ENCODE measurements around the gene FA2H.

Gene FA2H

GRCh38 chr16:74737521-74737920 lies 37.1 kb downstream of the FA2H start:
- DNase-seq (ENCODE audit: low spot score) = no peak
- TF ChIP-seq CTCF (IDR thresholded peaks at IDR 0.05; ENCODE audit: extremely low read depth, missing control alignments) = no peak

GRCh38 chr16:74736531-74737157 lies 38.0 kb downstream of the FA2H start:
- no peak for DNase-seq (ENCODE audit: low spot score)
- no peak for TF ChIP-seq CTCF (IDR thresholded peaks at IDR 0.05; ENCODE audit: extremely low read depth, missing control alignments)

GRCh38 chr16:74735554-74735953 lies 39.1 kb downstream of the FA2H start:
- no peak for TF ChIP-seq CTCF (IDR thresholded peaks at IDR 0.05; ENCODE audit: extremely low read depth, missing control alignments)
- DNase-seq (ENCODE audit: low spot score) = no peak

- DNase-seq (ENCODE audit: low spot score) = no peak
- TF ChIP-seq CTCF (IDR thresholded peaks at IDR 0.05; ENCODE audit: extremely low read depth, missing control alignments) = no peak
These were observed 39.5 kb downstream of the FA2H start for GRCh38 chr16:74735162-74735452.

- TF ChIP-seq CTCF (IDR thresholded peaks at IDR 0.05; ENCODE audit: extremely low read depth, missing control alignments) = no peak
These were observed 40.1 kb downstream of the FA2H start for GRCh38 chr16:74734361-74735161.

GRCh38 chr16:74732707-74733350 lies 41.8 kb downstream of the FA2H start:
- DNase-seq (ENCODE audit: low spot score) = no peak
- TF ChIP-seq CTCF (IDR thresholded peaks at IDR 0.05; ENCODE audit: extremely low read depth, missing control alignments) = no peak

More at GRCh38 chr16:74734361-74735161, 40.1 kb downstream of the FA2H start:
- DNase-seq (ENCODE audit: low spot score) = no peak

GRCh38 chr16:74731853-74732477 lies 42.7 kb downstream of the FA2H start:
- no peak for TF ChIP-seq CTCF (IDR thresholded peaks at IDR 0.05; ENCODE audit: extremely low read depth, missing control alignments)

More at GRCh38 chr16:74731853-74732477, 42.7 kb downstream of the FA2H start:
- no peak for DNase-seq (ENCODE audit: low spot score)
